GM12891 (cell line): ENCODE data around the gene TMEM259.

Source experiments
- DNase-seq: peaks from one replicate; pipeline ENCODE4 v3.0.0; 2011; ENCODE audit warnings: low spot score; ENCODE audit not compliant: insufficient read length
- FAIRE-seq: peaks from 2 replicates; lab custom pipeline; 2011; peaks lifted over from hg19 to GRCh38; lab: Jason Lieb, UNC
- PAX5 ChIP-seq: IDR thresholded peaks from 2 replicates; pipeline ENCODE4 v1.6.1; 2011; ENCODE audit warnings: low read length, moderate library complexity, mild to moderate bottlenecking; ENCODE audit not compliant: insufficient read depth, severe bottlenecking
- POLR2A ChIP-seq: IDR thresholded peaks from 2 replicates; pipeline ENCODE4 v1.6.1; 2011; ENCODE audit warnings: low read depth, low read length, control low read depth
- POLR2AphosphoS5 ChIP-seq: IDR thresholded peaks from 2 replicates; pipeline ENCODE4 v1.6.1; 2011; ENCODE audit warnings: low read depth, low read length, control low read depth
- POU2F2 ChIP-seq: IDR thresholded peaks from 2 replicates; pipeline ENCODE4 v1.6.1; 2011; ENCODE audit warnings: low read depth, mild to moderate bottlenecking, control low read depth, low read length, moderate library complexity
- SPI1 ChIP-seq: IDR thresholded peaks from 2 replicates; pipeline ENCODE4 v1.6.1; 2011; ENCODE audit warnings: low read depth, low read length, control low read depth
- TAF1 ChIP-seq: IDR thresholded peaks from 2 replicates; pipeline ENCODE4 v1.6.1; 2011; ENCODE audit warnings: low read depth, low read length, control low read depth

Gene TMEM259

GRCh38 chr19:1040476-1041271 is 19.8 kb upstream of the TMEM259 start:
- TF ChIP-seq POLR2A (no peak), PAX5 (no peak), POU2F2 (no peak), SPI1 (no peak), TAF1 (no peak)
- DNase-seq (peak; percentile 99), FAIRE-seq (no peak)

DNA sequence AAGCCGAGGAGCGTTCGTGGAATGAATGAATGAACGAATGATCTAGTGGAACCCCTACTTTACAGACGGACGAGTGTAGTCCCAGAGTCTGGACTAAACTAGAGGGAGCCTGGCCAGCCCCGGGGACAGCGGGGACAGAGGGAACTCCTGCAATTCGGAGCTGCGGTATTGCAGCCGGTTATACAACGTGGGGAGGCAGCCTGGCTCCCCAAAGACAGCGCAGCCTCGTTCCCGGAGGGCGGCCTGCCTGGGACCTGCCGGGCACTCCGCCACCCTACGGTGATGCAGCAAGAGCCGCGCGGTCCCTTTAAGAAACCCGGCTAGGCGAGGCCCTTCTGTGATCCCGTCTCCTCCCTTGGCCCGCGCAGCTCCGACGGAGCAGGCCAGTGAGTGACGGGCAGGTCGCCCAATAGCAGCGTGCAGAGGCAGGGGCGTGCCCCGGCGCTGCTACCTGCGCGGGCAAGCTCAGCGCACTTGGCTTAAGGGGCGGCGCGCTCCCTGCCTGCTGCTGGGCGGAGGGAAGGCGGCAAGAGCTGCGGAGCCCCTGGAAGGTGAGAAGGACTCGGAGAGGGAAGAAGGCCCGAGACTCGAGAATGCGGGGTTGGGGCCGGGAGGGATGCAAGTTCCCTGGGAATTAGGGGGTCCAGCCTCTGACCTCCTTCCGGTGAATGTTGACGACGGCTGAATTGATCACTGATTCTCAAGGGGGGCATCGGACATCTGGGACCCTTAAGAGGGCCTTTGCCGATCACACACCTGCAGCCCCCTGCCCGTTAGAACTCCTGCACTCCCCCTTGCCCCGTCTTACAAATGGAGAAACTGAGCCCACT is 18.9 kb upstream of the TMEM259 start, which contains the start of gene ABCA7:
Gene ABCA7 (plus strand): TSS at position 462 of the 830 bp plus-strand sequence. CDS start 1,255 bp downstream, outside the sequence.
- FAIRE-seq, result peak; percentile 99
- 0 out of 2 replicates have a peak, but pooled peaks have one; percentile 17 for TF ChIP-seq TAF1
- peak; percentile 79 for TF ChIP-seq POLR2A
- TF ChIP-seq POU2F2, result no peak; the same call in 1 of the 2 replicates
- no peak for TF ChIP-seq PAX5
- TF ChIP-seq POLR2AphosphoS5, result peak; percentile 62
- TF ChIP-seq SPI1, result no peak
- peak; percentile 92 for DNase-seq

DNA sequence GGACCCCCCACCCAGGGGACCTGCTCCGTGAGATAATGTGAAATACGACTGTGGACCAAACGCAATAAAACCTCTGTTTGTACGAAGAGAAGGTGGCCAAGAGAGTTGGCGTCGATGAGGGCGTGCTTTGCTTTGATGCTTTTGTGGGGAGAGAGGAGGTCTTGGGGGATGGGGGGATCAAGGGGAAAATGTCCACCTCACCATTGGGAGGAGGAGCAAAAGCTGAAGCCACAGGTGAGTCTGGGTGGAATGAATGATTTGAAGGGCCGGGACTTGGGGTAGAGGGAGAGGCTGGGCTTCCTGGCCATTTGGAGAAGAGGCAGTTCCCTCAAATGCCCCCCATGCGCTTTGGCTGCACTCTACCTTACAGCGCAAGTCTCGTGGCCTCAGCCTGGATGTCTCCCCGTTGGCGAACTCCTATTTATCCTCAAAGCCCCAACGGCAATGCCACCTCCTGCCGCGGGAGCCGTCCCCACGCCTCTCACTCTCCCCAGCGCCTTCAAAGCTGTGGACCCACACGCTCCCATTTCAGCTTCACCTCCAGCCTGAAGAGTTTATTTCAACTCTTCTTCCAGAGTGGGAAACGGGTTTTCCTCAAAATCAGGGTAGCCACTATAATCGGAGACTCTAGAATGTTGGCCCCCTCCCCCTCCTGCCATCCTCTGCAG is 18.2 kb upstream of the TMEM259 start:
- peak; percentile 78 for FAIRE-seq
- no peak for DNase-seq
- TF ChIP-seq POU2F2, result peak; percentile 27; the same call in 1 of the 2 replicates
- no peak for TF ChIP-seq POLR2A
- no peak for TF ChIP-seq SPI1

- peak; percentile 48 for FAIRE-seq
- TF ChIP-seq POU2F2 (no peak), POLR2A (no peak), PAX5 (no peak), POLR2AphosphoS5 (no peak), SPI1 (no peak), TAF1 (no peak)
- DNase-seq, result no peak
Observed at GRCh38 chr19:1037621-1038064, 16.7 kb upstream of the TMEM259 start.

DNA sequence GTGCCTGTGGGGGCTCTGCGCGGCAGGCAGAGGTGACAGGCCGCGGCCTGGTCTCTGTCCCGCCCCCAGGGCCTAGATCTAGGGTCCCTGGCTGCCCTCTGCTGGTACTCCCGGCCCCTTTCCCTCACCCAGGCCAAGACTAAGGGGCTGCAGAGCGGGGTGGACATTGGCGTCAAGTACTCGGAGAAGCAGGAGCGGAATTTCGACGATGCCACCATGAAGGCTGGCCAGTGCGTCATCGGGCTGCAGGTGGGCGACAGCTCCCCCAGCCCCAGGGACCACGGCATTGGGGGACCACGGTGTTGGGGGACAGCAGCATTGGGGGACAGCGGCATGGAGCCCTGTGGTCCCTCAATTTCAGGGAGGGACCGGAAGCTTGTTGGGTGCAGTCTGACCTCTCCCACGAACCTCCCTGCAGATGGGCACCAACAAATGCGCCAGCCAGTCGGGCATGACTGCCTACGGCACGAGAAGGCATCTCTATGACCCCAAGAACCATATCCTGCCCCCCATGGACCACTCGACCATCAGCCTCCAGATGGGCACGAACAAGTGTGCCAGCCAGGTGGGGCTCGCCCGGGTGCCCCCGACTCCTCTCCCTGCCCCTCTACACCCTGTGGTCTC is 15.2 kb upstream of the TMEM259 start:
- no peak for DNase-seq
- TF ChIP-seq POLR2AphosphoS5 (peak; percentile 56; the same call in 1 of the 2 replicates), SPI1 (no peak)
- FAIRE-seq, result no peak

- no peak for TF ChIP-seq PAX5
- no peak for TF ChIP-seq SPI1
- TF ChIP-seq POU2F2, result no peak
- TF ChIP-seq POLR2AphosphoS5, result no peak
- TF ChIP-seq POLR2A, result no peak
- no peak for TF ChIP-seq TAF1
- DNase-seq (no peak), FAIRE-seq (no peak)
Observed at GRCh38 chr19:1032264-1032867, 11.4 kb upstream of the TMEM259 start.

GRCh38 chr19:1028062-1028926 is 7.4 kb upstream of the TMEM259 start:
- peak; percentile 60 for FAIRE-seq
- peak; percentile 75 for DNase-seq
- TF ChIP-seq PAX5 (no peak), POLR2A (0 out of 2 replicates have a peak, but pooled peaks have one; percentile 23), POLR2AphosphoS5 (no peak), SPI1 (peak; percentile 21; the same call in 1 of the 2 replicates)

DNA sequence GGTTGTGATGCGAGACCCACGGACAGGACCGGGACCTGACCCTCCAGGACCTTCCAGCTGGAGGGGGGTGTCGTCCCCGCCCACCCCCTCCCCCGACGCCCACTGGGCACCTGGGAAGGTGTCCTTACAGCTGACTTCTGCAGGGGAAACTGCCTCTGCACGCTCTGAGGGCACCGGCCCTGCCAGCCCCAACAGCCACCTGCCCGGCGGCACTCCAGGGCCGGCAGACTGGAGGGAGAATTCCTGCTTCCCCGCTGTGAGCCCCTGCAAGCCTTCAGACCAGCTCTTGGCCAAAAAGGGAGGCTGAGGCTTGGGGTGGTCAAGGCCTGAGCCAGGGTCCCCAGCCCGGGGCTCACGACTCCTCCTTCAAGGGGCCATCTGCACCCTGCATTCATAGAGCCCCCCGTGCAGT is 6.7 kb upstream of the TMEM259 start:
- TF ChIP-seq PAX5 (no peak), POLR2A (no peak), POLR2AphosphoS5 (no peak), POU2F2 (no peak)
- FAIRE-seq, result no peak
- DNase-seq, result no peak
